HG03469 (cell line): Measurements from ENCODE around the gene IGFLR1.
"Not testable (repeated sequence)": the region's sequence is repeated elsewhere in the genome, so short reads cannot be mapped to it uniquely, and the experiment has no call there.

ENCODE experiments used
- ATAC-seq: cut with Tn5 transposase; IDR thresholded peaks from one replicate; pipeline ENCODE4 v1.9.1; 2021; ENCODE audit warnings: mild to moderate bottlenecking, moderate library complexity, moderate number of reproducible peaks; ENCODE audit not compliant: unreplicated experiment

IGFLR1 gene

GRCh38 chr19:35777961-35778360 is 35.7 kb upstream of the IGFLR1 start:
- no peak for ATAC-seq

- no peak for ATAC-seq
Measured at GRCh38 chr19:35777086-35777841, 35.0 kb upstream of the IGFLR1 start.

GRCh38 chr19:35776102-35776788 is 34.0 kb upstream of the IGFLR1 start:
- ATAC-seq, result no peak

GRCh38 chr19:35775298-35776101 is 33.2 kb upstream of the IGFLR1 start, which contains the start of gene ARHGAP33:
TSS of gene ARHGAP33 (plus strand) at chr19:35775564. CDS start at chr19:35775659, 95 bp downstream.
- peak; percentile 84 for ATAC-seq

GRCh38 chr19:35775046-35775297 is 32.7 kb upstream of the IGFLR1 start:
- ATAC-seq, result no peak

GRCh38 chr19:35774274-35775045 is 32.2 kb upstream of the IGFLR1 start:
- ATAC-seq, result no peak

- no peak for ATAC-seq
Measured at GRCh38 chr19:35773020-35773806, 31.0 kb upstream of the IGFLR1 start.

GRCh38 chr19:35772362-35772761 is 30.1 kb upstream of the IGFLR1 start:
- not testable (repeated sequence) for ATAC-seq

- ATAC-seq, result no peak
Measured at GRCh38 chr19:35768082-35768421, 25.8 kb upstream of the IGFLR1 start.

GRCh38 chr19:35767288-35768081 is 25.2 kb upstream of the IGFLR1 start:
- ATAC-seq, result no peak

- no peak for ATAC-seq
Measured at GRCh38 chr19:35766571-35767104, 24.4 kb upstream of the IGFLR1 start.

- no peak for ATAC-seq
Measured at GRCh38 chr19:35764432-35765315, 22.4 kb upstream of the IGFLR1 start.

- ATAC-seq, result no peak
Measured at GRCh38 chr19:35760711-35761349, 18.6 kb upstream of the IGFLR1 start.

- ATAC-seq, result no peak
Measured at GRCh38 chr19:35759697-35760096, 17.4 kb upstream of the IGFLR1 start.

- ATAC-seq, result peak; percentile 92
Measured at GRCh38 chr19:35757749-35758608, 15.7 kb upstream of the IGFLR1 start, which contains the start of gene PROSER3. TSS of gene PROSER3 (plus strand) at chr19:35758176. CDS start at chr19:35758216, 40 bp downstream.

- ATAC-seq, result no peak
Measured at GRCh38 chr19:35757231-35757748, 15.0 kb upstream of the IGFLR1 start.
